Measurements from ENCODE around the gene CTRL. TPM values are rescaled to one million over a fixed set of nuclear protein-coding genes. Genes with fewer than 3 reads are reported as not detected.

CTRL gene
- polyA plus RNA-seq, 1 donor, result 4.3 TPM

DNA sequence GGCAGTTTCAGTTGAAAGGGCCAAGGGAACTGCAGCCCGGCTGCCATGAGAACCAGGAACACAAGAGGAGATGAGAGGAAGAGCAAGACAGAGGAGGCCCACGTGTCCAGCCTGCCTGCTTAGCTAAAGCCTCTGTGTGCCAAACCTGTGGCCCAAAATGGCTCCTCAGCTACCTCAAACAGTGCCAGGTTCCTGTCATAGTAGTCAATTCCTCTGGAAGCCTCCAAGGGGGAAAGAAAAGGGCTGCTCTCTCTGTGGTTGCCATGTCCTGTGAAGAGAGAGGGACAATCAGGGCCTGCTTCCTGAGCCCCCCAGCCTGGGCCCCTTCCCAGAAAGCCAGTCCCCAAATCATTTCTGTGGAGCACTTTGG is 31.6 kb upstream of the CTRL start:
- DNase-seq (ENCODE audit: low read depth), result no peak

DNA sequence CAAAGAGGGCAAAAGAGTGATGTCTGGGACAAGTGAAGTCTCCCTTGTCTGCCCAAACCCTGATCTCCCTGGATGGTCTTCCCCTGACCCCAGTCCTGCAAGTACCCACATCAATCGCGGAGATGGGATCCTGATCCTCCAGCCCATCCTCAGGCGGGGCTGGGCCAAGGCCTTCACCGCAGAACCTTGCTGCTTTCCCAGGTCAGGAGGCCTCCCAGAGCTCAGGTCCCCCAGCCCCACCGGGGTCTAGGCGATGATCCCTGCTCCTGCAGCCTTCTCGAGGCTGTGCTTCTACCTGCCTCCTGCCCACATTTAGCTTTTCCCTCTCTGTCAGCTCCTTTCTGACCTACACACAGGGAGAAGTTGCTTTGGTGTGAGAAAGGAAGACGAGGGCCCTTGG is 30.5 kb upstream of the CTRL start:
- no peak for DNase-seq (ENCODE audit: low read depth)

DNA sequence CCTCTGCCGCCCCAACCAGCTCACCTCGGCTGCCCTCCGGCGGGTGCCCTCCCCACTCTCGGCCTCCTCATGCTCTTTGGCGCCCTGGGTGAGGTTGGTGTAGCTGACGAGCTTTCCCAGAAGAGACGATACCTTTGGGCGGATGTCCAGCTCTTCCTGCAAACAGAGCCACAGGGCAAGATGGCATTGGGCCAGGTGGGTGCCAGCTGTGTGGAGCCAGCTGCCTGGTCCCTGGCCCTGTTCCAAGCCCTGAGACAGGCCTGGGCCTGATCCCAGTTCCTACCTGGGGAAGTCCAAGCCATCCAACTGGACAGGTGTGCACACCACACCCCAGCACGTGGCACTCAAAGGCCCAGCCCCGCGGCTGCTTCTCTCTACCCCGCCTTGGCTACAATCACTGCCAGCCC is 29.9 kb upstream of the CTRL start:
- DNase-seq (ENCODE audit: low read depth), result no peak

DNA sequence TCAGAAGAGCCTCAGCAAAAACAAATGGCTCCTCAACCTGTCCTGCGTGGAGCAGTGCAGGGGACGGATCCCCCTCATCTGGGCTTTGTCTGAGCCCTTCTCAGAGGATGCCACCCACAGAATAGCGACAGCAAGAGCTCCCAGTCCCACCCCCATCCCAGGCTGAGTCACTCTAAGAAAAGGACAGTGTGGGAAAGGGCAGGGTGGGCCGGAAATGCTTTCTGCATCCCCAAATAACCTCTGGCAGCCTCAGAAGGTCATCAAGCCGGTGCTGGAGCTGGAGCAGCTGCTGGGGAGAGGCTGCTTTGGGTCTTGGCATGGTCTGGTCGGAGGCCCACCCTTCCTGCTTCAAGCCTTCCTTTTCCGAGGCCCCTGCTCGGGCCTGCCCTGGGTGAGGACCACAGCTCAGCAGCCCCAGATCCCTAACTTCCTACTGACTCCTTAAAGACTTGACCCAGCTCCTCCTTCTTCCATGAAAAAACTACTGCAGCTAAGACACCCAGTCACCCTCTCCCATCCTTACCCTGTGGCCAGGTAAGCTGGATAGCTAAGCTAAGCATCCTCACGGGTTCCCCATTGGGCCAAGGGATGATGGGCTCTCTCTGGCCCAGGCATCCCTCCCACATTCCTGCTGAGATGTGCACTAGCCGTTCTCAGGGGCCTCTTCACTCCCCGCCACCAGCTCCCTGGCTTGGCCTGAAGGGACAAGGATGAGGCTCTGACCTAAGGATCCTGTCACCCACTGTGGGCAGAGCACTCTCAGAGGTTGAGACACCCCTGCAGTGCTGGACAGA is 28.1 kb upstream of the CTRL start:
- DNase-seq (ENCODE audit: low read depth), result no peak

DNA sequence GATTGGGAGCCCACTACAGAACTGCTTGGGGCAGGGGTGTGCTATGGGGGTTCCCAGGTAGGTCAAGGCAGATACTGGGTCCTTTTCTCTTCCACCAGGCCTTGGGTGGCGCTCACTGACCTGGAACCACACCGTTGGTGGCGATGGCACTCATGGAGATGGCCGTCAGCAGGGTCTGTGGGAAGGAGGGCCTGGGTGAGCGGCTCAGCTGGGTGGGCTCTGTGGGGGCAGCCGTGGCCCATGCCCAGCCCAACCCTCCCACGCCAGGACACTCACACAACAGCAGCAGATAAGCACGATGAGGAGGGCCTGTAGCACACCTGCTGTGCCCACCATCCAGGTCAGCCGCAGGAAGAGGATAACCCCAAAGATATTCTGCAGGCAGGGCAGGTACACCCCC is 26.0 kb upstream of the CTRL start:
- no peak for DNase-seq (ENCODE audit: low read depth)

DNA sequence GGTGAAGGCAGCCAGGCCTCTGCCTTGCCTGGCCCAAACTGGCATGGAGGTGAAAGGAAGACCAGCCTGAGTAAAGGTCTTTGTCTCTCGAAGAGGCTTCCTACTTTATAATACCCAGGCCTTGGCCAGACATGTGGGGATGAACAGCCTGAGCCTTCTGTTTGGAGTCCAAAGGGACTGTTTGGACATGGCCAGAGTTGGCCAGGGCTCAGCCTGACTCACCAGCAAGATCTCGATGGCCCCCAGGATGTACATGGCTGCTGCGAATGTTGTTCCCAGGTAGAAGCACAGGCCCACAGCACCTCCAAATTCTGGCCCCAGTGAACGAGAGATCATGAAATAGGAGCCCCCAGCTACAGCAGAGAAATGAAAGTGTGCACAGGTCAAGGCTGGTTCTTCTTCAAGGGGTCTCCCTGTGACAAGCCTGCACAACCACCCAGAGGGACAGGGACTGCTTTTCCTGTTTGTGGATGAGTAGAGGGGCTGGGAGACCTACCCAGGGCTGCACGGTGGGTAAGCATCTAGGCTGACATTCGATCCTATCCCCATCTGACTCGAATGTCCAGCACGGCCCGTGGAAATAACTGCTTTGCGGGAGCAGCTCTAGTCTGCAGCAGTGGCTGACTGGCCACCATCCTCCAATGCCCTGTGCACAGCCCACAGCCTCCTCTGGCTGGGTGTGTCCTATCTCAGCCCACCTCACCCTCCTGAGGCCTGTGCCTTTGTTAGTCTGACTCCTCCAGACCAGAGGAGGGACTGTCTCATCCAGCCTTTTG is 22.9 kb upstream of the CTRL start:
- DNase-seq (ENCODE audit: low read depth), result no peak

DNA sequence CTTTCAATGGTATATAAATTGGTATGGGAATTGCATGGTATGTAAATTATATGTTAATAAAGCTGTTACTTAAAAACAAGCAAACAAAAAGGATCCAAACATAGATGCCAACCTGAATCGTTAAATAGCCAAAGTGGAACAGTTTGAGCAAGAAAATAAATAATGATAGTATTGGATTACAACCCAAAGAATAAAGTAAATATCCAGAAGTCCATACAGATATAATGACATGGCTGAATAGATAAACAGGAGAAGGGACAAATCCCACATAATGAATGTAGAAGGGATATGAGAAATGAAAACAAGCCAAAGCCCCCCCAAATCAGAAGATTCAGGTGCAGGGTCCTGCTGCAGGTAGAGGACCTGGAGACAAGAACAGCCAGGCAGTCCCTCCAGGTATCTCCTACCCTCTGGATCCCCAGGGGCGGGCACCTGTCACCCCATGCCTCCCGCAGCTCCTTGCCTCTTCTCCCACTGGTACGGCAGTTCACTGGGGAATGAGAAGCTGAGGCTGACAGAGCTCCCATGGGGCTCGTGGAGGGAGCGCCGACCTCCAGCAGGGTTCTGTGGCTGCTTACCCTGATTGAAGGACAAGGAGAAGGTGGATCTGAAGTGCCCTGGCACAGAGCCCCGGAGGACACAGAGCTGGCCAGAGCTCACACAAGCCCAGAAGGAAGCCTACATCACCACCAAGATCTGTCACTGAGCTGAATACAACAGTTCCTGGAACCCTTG is 22.1 kb upstream of the CTRL start:
- no peak for DNase-seq (ENCODE audit: low read depth)

DNA sequence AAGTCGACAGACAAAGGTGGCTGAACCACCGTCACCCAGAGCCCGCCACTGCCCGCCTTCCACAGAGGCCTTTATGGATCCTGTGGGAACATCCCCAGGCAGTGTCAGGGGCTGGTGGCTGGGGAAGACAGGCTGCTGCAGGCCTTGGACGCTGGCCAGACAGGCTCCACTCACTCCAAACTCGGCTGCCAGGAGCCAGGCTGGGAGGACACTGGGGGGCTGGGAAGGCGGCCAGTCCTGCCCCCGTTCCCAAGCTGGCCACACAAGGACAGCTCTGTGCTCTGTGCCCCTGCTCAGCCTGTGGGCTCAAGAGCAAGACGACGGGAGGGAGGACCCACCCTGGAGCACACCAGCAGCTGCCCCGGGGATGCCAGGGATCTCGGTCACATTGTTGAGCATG is 19.8 kb upstream of the CTRL start:
- no peak for DNase-seq (ENCODE audit: low read depth)

DNA sequence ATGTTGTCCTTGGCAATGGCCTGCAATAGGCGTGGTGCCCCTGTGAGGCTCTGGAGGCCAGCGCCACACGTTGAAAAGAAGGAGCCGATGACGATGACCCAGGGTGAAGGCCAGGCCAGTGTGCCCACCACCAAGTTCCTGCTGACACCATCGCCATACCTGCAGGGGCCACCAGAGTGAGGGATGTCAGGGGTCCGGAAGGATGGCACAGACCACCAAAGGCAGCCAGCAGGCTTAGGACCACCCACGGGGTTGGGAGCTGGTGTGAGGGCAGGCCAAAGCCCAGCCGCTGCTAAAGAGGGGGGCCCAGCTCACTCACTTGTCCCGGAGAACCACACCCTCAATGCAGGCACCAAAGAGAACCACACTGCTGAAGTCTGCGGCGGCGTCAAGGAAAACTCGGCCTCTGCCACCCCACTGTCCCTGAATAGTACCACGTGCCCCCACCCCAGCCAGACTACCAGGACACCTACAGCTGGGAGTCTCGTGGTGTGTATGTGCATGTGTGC is 18.7 kb upstream of the CTRL start:
- DNase-seq (ENCODE audit: low read depth), result no peak

DNA sequence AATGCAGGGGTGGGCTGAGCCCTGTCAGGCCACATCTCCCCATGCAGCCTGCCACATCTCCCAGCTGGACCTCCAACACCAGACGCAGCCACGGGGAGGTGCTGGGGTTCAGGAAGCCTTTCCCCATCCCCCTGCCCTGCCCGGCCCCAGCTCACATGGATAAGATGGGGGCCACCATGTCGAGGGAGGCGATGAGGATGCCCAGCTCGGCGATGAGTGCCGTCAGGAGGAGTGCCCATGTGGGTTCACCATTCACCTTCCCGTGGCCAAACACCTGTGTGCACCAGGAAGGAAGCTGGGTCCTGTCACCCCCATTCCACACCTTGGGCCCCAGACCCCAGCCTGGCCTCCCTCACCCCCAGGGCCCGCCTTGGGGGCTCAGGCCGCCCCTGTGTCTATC is 18.0 kb upstream of the CTRL start:
- no peak for DNase-seq (ENCODE audit: low read depth)

DNA sequence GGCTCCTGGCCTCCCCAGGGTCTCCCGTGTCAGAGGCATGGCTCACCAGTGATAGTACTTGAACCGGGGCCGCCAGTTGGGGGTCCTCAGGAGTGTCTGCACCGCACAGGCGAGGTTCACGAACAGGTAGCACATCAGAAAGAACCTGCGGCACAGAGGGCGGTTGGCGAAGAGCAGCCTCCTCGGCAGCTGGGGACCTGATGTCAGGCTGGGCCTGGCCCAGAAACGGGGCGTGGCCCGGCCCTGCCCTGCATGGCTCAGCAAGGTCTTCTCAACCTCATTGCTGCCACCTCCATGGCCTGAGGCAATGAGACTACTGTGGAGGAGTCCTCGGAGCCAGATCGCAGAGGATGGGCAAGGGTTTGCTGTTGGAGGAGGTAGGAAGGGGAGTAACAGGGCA is 16.4 kb upstream of the CTRL start:
- DNase-seq (ENCODE audit: low read depth), result no peak

DNA sequence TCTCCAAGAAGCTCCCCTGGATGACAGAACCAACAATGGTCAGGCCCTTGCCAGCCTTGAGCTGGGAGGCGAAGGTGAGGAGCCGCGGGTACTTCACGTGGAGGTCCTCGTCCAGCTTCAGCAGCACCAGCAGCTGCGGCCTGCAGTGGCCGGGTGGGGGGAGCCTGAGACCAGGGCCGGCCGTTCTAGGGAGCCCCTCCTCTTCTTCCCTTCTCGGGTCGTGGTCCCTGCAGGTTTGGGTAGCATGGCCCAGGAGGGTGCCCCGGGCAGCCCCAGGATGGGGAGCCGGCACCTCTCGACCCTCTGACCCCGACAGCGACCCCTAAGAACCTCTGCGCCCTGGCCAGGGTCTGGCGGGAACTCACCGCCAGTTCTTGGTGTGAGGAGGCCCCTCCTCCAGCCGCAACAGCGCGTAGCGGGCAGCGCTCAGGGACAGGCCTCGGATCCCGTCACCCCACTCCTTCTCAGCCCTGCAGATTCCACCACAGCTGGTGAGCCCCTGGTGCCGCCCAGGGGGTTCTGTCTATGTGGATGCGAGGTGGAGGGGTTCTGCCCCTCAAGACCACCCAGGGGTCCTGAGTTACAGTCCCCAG is 15.4 kb upstream of the CTRL start:
- no peak for DNase-seq (ENCODE audit: low read depth)

DNA sequence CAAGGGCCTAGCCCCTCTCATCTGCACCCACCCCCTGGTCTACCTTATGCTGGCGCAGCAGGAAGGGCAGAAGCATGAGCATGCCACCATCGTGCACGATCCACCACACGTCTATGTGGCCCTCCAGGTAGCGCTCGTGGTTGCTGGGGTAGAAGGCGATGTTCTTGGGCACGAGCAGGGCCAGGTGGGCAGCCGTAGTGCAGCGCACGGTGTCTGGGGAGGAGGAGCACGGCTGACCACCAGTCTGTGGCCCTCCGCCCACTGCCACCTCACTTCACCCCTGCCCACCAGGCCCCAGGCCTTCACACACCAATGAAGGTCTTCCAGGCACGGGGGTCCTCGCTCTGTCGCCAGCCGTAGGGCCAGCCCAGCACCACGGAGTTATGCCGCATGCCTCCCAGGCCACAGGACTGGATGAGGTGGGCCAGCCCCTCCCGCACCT is 14.5 kb upstream of the CTRL start:
- no peak for DNase-seq (ENCODE audit: low read depth)

DNA sequence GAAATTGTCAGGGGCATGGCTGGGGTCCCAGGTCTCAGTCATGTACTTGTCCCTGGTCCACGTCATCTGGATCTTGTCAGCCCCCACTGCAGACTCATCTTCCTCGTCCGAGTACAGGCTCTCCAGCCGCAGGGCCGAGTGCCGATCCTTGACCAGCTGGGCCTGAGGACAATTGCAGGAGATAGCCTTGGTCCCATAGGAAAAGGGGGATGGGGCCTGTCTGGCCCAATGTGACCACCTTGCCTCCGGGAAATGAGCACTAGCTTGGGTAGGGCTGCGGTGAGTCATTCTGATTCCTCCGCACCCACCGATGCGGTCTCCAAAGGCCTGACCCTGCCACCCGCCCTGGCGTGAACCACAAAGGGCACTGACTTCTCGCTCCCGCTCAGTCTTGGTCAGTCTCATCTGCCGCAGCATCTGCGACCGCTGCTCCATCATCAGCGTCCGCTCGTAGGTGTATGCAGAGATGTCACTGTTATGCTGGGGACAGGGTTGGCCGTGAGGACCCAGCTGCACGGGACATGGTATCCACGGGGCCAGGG is 13.8 kb upstream of the CTRL start:
- DNase-seq (ENCODE audit: low read depth), result no peak

DNA sequence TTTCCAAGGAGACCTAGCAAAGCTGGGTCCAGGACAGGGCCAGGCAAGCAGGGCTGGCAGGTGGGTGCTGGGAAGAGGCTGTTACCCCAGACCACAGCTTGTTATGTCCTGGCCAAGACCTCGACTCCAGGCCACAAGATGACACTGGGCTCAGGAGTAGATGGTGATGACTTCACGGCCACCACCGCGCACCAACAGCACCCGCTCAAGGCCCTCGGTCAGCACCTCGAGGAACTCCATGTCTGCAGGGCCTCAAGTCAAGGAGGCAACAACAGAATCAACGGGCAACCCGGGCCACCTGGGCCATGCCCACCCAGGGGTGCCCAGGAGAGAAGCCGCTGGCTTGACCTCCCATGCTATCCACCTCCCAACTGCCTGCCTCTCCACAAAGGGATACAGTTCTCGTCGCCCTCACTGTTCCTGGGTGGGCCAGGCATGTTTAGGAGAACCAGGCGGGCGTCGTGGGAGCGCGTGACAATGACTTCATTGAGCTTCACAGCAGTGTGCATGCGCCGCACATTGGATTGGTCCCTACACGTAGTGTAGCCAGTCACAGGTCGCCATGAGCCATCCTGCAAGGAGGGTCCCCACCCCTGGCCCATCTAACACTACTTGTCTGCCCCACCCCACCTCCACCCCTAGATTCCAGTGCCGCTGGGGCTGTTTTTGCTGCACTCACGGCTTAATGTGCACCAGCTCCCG is 13.2 kb upstream of the CTRL start:
- no peak for DNase-seq (ENCODE audit: low read depth)

DNA sequence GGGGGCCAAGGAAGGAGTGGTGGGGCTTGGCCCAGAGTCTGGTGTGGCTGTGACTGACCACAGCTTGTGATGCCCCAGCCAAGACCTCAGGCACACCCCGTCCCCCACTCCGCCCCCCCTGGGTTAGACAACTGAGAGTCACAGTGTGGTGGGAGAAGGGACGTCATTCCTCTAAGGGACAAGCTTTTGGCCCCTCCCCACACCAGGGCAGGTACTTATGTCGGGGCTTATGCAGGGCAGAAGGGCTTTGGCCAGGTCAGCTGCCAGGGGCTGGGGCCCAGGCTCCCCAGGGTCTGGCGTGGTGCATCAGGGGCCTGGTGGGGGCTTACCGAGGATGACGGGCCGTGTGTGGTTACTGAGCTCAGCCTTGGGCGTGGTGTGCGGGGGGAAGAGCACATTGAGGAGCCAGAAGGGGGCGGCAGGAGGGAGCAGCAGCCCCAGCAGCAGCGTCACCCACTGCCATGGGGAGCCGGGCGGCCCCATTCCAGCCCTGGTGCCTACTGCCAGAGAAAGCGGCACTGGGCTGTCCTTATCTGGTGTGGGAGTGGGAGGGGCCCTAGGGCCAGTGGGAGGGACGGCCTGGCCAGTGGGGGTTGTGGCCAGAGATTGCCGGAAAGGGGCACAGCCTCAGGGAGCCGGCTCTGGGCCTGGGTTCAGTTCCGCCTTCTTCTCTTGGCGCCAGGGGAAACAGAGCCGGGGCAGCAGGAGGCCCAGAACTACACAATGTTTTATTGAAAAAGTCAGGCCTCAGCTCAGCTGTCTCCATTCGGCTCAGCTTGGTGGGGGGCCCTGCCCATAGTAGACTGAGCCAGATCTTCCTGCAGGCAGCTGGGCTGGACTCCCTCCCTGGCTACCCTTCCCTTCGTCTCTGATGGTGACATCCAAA is 12.2 kb upstream of the CTRL start, which contains the start of gene LCAT:
TSS of gene LCAT (minus strand) at position 502 of the 886 bp plus-strand sequence. CDS start at position 483, 19 bp downstream.
- DNase-seq (ENCODE audit: low read depth), result no peak

DNA sequence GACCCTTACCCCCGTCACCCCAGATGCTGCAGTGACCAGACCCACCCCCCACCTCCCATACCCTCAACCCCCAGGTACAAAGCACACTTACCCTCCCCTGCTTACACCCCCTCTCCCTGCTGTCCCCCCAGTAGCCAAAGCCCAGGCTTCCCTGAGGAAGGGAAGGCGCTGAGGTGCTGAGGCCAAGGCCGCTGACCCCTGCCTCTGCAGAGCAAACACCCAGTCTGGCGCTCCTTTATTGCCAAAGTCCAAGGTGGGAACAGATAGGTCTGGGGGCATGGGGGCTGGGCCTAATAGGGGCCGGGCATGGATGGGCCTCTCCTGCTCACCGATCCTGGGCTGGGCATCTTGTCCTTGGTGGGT is 11.6 kb upstream of the CTRL start:
- DNase-seq (ENCODE audit: low read depth), result no peak

DNA sequence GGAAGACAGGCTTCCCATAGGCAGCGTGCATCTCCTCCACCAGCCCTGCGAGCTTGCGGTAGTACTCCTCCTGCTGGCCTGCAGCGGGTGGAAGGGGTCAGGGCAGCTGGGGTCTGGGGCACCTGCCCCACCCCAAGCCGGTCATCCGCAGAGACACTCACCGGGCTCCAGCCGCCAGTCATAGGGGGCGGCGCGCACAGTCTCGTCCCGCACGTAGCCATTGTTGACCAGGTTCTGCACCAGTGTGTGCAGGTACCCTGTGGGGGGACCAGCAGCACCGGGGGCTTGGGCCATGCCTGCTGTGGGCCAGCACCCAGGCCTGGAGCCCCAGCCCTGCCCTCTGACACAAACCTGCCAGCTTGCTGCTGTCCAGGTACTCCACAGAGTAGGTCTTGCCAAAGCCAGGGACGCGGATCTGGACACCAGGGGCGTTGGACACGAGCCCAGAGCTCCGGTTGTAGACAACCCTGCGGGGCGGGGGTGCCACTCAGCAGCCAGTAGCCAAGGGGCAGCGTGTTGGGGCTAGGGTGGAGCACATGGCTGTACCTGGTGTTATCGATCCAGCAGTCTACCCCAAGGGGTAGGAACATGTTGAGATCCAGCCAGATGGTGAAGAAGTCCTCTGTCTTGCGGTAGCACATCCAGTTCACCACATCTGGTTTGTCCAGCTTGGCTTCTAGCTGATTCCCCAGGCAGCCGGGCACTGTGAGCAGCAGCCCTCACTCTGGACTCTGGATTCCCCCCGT is 11.0 kb upstream of the CTRL start:
- DNase-seq (ENCODE audit: low read depth), result no peak

DNA sequence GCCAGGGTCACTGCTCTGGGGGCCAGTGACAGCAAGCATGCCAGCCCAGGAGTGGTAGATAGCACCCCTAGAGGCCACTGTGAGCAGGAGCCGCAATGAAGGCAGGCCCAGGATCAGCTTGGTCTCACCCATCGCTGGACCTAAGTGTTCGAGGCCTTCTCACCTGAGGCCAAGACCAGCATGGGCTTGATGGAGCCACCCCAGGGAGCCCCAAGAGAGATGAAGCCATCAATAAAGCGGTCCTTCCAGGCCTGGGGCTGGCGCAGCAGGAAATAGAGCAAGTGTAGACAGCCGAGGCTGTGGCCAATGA is 10.5 kb upstream of the CTRL start:
- no peak for DNase-seq (ENCODE audit: low read depth)
